Putamen (tissue), 1 donor: ENCODE measurements around the gene QSOX2.
A peak's percentile ranks its signal among the peaks of the same experiment; 100 is the strongest.

Experiments
- DNase-seq: peaks from one replicate; pipeline ENCODE4 v3.0.0-alpha.2; 2016; ENCODE audit warnings: low spot score

QSOX2 gene, protein sequence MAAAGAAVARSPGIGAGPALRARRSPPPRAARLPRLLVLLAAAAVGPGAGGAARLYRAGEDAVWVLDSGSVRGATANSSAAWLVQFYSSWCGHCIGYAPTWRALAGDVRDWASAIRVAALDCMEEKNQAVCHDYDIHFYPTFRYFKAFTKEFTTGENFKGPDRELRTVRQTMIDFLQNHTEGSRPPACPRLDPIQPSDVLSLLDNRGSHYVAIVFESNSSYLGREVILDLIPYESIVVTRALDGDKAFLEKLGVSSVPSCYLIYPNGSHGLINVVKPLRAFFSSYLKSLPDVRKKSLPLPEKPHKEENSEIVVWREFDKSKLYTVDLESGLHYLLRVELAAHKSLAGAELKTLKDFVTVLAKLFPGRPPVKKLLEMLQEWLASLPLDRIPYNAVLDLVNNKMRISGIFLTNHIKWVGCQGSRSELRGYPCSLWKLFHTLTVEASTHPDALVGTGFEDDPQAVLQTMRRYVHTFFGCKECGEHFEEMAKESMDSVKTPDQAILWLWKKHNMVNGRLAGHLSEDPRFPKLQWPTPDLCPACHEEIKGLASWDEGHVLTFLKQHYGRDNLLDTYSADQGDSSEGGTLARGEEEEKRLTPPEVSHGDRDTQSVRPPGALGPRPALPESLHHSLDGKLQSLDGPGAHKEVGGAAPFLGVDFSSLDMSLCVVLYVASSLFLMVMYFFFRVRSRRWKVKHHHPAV

DNA sequence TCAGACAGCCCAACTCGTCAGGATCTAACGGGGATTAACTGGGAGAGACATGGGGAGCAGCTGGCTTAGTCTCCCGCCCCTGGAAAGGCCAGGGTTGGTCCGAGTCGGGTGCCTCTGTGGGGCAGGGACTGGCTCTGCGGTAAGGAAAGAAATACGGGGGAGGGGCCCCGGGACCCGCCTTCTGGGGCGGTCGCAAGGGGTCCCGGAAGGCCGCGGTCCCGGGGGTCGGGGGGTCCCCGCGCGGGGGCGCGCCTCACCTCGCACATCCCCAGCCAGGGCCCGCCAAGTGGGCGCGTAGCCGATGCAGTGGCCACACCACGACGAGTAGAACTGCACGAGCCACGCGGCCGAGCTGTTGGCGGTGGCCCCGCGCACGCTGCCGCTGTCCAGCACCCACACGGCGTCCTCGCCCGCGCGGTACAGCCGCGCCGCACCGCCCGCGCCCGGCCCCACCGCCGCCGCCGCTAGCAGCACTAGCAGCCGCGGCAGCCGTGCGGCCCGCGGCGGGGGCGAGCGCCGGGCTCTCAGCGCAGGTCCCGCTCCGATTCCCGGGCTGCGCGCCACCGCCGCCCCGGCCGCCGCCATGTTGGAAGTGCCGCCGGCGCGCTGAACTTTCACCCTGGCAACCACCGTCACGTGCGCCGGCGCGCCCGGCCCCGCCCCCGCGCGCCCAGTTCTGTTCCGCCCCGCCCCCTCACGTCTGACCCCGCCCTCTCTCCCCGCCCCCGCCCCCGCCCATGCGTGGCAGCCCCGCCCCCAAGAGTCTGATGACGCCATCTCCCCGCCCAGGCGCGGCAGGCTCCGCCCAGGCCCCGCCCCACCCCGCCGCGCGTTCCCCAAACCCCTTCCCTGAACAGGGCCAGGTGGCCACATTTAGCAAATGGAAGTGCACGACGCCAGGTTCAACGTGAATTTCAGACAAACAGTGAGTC lies at the start of gene QSOX2:
Gene QSOX2, minus strand, starts transcription at position 594 of the 932 bp plus-strand sequence. Its CDS starts 9 bp downstream, at position 585.
- DNase-seq = peak; percentile 79

DNA sequence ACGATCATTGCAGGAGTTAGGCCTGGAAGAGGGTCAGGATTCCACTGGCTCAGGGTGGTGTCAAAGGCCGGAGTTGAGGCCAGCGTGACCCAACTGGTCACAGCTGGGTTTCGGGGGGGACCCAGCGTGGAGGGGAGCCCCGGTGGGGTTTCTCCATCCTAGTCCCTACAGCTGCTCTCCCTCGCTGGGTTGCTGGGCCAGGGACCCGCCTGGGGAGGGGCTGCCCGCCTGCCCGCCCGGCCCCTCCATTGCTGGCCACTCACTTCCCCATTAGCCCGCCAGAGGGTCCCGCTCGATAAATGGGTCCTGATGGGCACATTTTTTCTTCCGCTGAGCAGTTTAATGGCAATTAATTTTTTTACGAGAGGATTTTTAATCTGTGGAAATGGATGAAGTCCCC lies 49.4 kb upstream of the QSOX2 start:
- DNase-seq = no peak

DNA sequence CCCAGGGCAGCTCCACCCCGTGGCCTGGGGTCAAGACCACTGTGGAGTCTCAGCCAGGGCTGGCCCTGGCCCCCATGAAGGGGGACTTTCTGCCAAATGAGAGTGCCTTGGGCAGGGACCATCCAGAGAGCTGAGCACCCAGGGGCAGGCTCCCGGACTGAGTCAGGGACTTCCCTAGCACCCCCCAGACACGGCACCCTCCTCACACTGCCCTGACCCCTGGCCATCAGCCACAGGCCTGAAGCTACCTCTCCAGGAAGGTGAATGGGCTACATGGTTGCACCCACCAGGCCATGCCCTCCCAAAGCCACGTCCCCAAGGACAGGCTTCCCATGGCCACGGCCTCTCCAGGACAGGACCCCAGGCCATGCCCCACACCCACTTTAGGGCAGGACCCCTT lies 48.8 kb upstream of the QSOX2 start:
- no peak for DNase-seq

DNA sequence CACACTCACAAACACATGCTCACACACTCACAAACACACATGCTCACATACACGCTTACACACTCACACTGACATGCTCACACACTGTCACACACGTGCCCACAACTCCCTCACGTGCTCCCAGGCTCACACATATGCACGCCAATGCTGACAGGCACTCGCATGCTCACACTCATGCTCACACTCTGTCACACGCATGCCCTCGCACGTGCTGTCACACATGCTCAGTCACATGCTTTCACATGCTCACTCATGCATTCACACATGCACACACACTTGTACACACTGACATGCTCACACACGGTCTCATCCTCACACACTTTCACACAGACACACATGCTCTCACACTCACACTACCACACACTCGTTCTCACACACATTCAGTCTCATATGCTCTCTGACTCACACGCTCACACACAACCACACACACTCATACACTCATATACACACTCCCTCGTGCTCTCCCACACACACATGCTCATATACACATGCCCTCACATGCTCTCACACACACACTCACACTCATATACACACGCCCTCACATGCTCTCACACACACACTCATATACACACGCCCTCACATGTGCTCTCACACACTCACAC lies 48.0 kb upstream of the QSOX2 start:
- no peak for DNase-seq

DNA sequence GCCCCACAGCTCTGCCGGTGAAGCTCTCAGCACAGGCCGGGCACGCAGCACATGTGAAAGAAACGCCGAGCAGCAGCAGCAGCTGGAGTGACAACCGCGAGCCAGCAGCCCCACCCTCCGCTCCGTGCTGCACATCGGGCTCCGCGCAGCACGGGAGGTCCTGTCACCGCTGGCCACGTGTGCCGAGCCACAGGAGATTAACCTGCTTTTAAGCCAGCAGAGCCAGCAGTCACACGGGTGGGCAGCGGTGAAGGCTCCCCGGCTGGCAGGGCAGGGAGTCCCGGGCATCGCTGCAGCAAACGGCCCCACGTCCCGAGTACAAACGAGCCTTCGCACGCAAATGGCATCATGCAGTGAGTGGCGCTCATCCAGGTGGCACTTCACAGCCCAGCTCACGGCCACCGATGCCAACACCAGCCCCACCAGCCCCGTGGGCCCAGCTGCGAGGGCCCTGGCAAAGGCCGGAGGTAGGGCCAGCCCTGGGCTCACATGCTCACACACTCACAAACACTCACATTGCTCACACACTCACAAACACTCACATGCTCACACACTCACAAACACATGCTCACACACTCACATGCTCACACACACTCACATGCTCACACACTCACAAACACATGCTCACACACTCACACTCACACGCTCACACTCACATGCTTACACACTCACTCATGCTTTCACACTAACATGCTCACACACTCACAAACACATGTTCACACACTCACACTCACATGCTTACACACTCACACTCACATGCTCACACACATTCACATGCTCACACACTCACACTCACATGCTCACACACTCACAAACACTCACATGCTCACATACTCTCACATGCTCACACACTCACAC lies 47.2 kb upstream of the QSOX2 start:
- no peak for DNase-seq

DNA sequence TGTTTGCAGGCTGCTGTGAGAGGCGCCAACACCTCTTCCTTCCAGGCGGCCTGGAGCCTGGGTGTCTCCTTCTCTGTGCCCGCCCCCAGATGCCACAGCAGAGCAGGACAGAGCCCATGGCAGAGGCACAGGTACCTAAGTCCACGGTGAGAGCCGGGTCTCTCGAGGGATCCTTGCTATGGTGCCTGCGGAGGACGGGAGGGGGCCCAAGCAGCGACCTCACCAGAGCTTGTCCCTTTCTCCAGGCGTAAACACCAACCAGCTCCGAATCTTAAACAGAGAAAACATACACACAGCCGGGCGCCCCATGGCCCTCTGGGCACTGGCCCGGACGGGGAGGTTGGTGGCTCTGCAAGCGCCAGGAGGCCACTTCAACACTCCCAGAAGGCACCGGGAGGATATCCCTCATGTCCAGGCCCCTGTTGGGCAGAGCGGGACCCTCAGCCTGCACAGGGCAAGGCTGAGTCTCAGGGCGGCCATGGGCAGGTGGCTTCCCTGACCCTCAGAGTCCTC lies 46.5 kb upstream of the QSOX2 start:
- no peak for DNase-seq

DNA sequence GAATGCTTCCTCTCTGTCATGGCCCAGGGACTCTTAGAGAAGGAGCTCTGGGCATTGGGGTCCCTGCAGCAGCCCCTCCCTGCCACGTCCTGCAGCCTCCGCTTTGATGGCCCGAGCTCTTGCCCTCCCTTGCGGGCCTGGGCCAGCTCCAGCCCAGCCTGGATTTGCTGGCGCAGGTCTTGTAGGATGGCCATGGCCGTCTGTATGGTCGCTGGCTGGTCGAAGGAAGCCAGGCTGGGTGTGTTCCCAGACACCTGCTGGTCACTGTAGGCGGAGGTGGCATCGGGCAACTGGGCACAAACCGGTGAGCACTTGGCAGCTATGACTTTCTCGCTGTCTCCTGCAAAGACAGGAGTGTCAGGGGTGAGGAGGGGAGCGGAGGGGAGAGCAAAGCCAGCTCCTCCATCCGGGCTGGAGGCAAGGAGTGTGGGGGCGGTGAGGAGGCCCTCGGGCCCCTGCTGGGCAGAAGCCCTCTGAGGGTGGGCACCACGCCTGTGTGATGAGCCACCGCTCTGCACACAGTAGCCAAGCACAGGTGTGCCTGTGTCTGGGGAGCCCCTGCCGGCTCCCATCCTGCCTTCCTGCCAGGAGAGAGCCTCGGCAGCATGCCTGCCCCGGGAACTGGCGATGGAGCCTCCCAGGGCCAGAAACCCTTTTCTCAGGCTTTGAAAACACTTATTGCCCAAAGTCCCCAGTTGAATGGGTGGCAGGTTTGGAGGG lies 45.9 kb upstream of the QSOX2 start:
- DNase-seq = no peak

DNA sequence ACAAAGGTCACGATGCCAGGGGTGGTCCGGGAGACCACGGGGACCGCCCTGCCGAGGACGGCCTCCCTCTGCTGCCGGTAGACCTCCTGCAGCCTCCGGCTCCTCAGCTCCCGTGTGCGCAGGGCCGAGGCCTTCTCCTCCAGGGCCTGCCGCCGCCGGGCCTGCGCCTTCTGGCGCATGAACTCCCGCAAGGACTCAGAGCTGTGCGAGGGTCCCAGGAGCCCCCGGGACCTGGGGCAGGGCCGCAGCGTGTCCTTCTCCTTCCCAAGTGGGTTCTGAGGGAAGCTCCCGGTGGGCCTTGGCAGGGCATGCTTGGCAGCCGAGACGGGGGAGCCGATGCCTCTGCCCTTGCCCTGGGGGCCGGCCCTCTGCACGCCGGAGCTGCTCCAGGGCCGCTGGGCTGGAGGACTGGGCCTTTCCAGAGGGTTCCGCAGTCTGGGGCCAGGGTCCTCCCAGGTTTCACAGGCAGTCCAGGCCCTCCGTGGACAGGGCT lies 44.9 kb upstream of the QSOX2 start:
- no peak for DNase-seq

DNA sequence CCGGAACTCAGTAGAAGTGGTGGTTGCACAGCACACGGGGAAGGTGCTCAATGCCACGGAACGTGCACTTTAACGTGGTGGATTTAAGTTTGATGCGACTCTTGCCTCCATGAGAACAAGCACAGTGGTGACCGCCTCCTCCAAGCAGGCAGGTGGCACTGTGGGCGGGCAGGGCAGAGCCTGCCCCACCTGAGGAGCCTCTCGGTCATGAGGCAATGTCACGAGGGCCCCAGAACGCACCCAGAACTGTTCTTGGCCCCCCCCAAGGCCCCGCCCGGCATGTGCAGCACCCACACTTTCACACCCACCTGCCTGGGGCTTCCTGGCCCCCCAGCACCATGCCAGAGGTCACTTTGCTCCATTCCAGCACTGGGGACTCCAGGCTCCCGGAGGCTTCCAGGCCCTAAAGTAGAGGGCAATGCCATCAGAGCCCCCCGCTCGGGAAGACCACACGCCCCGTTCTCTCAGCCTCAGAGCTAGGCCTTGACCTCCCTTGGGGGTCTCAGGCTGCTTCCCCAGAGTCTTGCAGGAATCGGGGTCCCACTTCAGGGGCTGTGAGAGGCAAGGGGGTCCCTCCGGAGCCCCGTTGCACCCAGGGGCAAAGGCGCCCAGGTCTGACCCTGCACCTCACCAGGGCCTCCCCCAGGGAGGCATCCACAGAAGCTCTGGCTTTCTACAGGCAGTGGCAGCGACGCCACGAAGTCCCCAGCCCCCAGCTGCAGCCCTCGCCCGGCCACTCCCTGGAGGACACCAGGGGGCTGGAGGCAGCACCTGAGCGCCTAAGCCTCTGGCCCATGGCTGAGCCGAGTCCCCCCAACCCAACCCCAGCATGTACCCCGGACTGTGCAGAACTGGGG lies 44.3 kb upstream of the QSOX2 start:
- no peak for DNase-seq

DNA sequence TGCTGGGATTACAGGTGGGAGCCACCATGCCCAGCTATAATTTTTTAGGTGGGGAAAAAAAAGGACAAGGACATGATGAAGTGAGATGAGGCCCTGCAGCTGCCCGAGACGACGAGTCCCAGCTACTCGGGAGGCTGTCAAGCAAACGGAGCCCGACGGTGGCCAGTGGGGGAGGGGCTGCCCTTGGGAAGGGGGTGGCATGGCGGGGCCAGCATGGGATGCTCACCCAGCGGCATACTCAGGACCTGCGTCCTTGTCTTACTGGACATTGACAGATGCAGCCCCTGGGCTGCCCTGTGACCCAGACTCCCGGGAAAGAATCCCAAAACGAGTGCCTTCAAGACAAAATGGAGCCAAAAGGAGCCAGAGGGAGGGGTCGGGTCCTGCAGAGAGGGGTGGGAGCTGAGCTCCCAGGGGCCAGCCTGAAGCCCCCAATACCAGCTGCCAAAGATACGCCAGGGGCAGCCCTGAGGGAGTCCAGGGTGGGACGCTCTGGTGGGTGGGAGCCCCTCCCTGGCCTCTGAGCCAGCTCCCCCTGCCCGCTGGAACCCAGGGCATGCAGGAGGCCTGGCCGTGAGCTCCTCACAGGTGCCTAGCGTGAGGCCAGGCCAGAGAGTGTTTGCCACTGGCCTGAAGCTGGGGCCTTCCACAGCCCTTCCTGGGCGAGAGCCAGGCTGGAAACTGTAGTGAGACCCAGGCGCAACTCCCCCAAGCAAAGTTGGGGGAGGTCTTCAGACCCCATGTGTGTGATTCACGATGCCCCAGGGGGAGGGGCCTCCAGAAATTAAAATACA lies 42.5 kb upstream of the QSOX2 start:
- DNase-seq = no peak

DNA sequence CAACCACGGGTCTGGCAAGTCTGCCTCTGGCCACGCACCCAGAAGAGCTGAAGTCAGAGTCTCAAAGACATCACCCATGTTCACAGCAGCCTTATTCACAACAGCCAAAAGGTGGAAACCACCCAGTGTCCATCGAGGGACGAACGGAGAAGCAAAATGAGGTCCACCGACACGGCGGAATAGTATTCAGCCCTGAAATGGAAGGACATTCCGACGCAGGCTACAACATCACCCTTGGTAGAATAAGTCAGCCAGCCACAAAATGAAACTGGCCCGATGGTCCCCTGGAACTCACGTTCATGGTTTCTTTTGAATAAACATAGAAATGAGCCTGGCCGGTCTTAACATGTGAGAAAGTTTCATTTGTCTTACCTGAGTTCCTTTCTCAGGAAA lies 41.4 kb upstream of the QSOX2 start:
- DNase-seq = no peak

DNA sequence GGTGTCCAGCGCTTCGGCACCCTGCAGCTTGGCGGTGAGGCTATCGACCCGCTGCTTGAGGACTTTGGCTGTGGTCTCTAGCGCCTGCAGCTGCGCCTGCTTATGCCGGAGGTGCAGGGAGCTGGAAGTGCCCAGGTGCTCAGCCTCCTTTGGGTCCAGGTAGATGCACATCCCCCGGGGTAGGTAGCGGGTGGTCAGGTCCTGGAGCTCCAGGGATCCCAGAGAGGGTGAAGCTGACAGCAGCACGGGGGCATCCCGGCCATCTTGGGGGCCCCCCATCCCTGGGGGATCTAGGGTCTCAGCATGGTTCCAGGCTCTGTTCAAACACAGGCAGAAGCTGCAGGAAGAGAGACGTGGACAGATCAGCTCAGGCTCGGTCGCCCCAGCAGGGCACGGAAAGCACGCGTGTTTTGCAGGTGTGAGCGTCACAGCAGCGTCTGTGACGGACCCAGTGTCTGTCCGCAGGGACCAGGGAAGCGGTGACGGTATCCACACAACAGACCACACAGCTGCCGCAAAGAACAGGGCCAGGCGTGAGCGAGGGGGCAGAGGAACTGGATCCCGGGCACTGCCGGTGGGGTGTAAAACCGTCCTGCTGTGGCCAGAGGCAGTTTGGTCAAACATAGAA lies 40.9 kb upstream of the QSOX2 start:
- no peak for DNase-seq

DNA sequence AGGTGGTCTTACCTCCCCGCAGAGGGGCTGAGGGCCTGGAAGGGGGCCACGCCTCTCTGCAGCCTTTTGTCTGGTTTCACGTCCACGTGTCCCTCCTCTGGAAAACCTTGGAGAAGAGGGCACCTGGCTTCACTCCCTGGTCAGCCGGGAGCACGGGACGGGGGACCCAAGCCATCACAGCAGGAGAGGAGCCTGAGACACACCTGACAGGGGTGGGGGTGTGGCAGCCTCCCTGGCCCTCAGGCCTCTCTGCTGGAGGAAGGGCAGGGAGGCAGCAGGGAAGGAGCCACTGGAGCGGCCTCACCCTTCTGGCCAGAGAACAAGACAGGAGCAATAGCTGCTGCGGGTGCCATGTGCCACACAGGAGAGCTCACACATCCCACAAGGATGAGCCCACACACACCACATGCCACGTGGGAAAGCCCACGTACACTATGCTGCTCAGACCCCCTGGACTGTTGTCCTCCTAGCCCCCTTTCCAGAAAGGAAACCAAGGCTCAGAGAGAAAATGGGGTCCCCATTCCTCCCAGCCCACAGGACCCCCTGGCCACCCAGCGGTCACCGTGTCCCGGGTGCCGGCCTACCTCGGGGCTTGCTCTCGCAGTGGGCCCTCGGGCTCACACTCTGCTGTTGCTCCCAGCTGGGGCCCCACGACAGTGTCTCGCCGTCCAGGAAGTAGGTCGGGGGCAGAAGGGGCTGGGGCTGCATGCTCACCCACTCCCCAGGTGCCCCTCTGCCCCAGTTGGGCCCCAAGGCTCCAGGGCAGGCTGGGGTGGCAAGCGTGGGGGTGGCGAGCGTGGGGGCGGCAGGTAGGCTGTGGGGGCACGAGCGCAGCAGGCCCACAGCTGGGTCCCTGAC lies 40.1 kb upstream of the QSOX2 start:
- no peak for DNase-seq

DNA sequence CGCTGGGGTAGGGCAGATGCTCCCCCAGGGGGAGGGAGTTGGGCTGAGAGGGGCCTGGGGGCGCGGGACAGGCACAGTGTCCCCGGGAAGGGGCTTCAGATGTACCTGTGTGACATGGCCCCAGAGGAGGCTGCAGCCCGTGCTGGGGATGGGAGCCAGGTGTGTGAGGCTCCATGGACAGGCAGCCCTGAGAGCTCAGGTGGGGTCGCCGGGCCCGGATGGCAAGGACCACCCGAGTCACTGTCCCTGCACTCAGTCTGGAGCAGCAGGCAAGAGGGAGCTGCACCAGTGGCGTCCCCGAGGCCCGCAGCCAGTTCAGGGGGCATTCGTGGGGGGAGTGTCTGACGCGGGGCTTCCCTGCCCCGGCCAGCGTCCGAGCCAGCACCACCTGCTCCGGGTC lies 39.3 kb upstream of the QSOX2 start:
- no peak for DNase-seq

DNA sequence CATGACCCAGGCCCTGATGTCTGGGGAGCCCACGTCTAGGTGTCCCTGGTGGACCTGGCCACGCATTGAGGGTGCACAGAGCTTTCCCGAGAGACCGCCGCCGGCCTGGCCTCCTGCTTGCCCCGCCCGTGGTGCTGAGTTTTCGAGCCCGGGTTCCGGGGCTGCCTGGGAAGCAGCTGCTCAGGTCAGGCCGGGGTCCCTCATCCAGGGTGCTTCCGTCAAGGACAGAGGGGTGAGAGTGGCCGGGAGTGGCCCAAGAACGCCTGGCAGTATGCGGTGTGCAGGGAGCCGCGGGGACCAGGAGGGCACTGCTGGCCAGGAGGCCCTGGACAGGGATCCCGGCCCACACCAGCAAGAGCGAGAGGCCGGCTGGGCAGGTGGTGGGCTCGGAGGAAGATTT lies 38.7 kb upstream of the QSOX2 start:
- no peak for DNase-seq

DNA sequence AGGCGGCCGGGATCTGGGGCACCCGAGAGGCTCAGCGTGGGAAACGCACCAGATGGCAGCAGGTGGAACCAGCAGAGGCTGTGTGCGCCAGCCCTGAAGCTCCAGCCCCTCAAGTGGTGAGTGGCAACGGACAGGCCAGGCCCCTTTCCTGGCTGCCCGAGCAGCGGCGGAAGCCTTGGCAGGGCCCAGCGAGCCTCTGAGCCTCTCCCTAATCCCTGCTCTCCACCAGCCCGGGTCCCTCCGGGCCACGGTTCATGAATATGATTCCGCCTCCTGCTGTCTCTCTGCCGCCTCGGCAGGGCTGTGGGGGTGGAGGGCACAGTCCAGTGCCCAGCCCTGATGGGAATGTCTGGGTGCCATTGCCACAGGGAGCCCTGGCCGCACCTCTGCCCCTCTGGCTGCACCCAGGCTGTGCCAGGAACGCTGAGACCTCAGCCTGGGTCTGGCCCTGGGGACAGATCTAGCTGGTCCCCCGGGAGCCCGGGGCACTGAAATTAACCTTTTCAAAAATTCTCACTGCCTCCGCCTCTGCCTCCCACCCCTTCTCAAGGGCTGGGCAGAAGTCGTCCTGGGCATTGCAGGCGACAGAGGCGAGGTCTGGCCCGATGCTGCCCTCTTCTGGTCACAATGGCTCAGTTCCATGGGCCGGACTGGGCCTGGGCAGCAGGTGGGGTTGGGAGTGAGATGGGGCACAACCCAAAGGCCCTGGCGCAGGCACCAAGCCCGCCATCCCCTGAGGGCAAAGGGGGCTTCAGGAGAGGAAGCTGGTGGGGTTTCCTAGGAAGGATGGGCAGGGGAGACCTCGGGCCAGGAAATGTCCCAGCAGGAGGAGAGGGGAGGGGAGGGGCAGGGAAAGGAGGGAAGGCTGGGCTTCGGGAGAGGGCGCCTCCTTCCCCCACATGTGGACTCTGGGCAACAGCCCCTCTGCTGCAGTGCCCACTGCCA lies 38.0 kb upstream of the QSOX2 start:
- DNase-seq = peak; percentile 62
